ENCODE results near the gene BRINP3.

Gene BRINP3

DNA sequence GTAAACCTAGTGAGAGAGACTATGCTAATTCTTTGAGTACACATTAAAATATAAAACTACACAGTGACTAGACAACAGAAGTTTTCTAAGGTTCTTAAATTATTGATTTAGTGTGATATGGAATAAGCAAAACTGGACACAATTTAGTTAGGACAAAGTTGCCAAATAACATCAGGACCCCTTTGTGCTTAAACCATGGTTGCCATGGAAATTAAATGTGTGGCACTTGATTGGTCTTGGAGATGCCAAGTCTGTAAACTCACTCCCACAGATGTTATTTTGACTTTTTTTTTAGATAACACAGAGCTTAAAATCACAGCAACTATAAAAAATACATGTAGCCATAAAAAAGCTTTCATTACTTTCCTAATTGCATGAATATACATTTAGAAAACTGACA lies 234.6 kb downstream of the BRINP3 start:
- DNase-seq (ENCODE audit: low read depth) = no peak
- TF ChIP-seq CTCF (conservative IDR thresholded peaks at IDR 0.05; ENCODE audit: low read length) = no peak
- H3K4me3 ChIP-seq (ENCODE audit: low read length) = no peak overlapping the region

DNA sequence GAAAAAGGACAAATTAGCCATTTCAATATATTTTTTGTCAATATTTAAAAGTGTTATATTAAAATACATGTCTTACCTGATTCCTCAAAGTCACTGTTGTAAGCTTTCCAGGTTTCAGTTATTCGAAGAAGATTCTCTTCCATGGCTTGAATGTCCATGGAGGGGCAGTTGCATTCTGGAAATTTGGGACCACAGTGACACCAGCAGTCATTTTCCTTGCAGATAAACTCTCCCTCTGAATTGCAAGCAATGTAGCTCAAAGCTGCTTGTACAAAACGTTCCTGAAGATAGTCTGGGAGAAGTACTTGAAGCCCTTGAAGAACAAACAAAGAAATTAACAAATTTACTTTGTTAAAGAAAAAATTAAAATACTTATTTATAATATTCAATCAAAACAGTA lies 251.7 kb downstream of the BRINP3 start:
- no peak for TF ChIP-seq CTCF (conservative IDR thresholded peaks at IDR 0.05; ENCODE audit: low read length)

GRCh38 chr1:190212450-190212849 lies 265.2 kb downstream of the BRINP3 start:
- DNase-seq (ENCODE audit: low read depth) = no peak
- no peak for TF ChIP-seq CTCF (conservative IDR thresholded peaks at IDR 0.05; ENCODE audit: low read length)
- H3K4me3 ChIP-seq (ENCODE audit: low read length) = no peak overlapping the region

More for the DNA sequence above, 251.7 kb downstream of the BRINP3 start:
- DNase-seq (ENCODE audit: low read depth) = no peak
- no peak overlapping the region for H3K4me3 ChIP-seq (ENCODE audit: low read length)

DNA sequence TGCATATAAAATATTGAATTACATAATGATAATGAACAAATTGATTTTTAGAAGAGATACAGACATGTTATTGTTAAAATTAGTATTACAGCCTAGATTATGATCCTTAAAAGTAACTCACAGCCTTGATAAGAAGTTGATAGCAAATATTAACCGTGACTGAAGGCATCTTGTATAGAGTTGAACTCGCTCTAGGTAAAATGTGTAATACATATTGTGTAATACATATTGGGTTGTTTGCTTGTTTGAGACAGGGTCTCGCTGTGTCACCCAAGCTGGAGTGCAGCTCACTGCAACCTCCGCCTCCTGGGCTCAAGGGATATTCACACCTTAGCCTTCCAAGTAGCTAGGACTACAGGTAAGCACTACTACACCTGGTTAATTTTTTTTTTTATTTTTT lies 269.9 kb downstream of the BRINP3 start:
- no peak for DNase-seq (ENCODE audit: low read depth)
- H3K4me3 ChIP-seq (ENCODE audit: low read length) = no peak overlapping the region
- no peak for TF ChIP-seq CTCF (conservative IDR thresholded peaks at IDR 0.05; ENCODE audit: low read length)

DNA sequence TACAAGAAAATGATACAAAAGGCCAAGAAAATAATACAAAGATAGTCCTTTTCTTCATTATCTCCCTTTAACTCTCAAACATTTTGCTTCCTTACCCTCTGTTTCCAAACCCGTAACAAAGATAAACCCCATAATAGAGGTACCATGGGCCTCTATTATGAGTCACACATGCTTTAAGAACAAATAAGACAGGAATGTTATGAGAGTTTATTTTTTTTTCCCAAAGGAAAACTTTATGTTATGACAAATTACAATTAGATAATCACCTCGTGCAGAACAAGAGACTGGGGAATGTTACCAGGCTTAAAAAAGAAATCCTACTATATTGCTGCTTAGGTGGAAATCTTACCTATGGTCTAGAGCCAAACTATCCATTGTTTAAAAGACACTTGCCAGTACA lies 272.0 kb downstream of the BRINP3 start:
- TF ChIP-seq CTCF (conservative IDR thresholded peaks at IDR 0.05; ENCODE audit: low read length) = no peak
- no peak for DNase-seq (ENCODE audit: low read depth)
- no peak overlapping the region for H3K4me3 ChIP-seq (ENCODE audit: low read length)

- H3K4me3 ChIP-seq (ENCODE audit: low read length) = no peak overlapping the region
- TF ChIP-seq CTCF (conservative IDR thresholded peaks at IDR 0.05; ENCODE audit: low read length) = no peak
- DNase-seq (ENCODE audit: low read depth) = no peak
These were observed 281.6 kb downstream of the BRINP3 start for GRCh38 chr1:190196020-190196419.

DNA sequence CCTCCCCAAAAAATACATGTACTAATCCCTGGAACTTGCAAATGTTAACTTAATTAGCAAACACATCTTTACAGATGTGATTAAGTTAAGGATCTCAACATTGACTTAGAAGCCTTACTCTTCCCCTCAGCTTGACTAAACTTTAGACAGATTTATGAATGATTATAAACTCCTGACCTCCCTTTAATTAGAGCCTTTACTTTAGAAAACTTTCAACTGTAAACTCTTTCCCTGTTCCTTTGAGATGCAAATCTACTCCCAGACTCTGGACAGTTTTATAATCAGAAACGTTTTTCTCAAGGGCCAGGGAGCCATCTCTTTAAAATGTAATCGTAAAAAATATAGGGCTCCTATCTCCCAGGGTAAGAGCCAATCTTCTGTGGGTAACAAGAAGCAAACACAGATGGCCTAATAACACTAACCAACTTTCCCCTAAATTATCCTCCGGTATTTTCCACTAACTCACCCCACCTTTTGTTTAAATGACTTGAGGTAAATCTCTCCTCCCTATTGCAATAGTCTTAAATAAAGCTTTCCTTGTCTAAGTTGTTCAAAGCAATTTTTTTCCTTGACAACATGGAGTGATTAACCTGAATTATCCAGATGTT lies 284.1 kb downstream of the BRINP3 start:
- H3K4me3 ChIP-seq (ENCODE audit: low read length) = no peak overlapping the region
- no peak for DNase-seq (ENCODE audit: low read depth)
- TF ChIP-seq CTCF (conservative IDR thresholded peaks at IDR 0.05; ENCODE audit: low read length) = no peak
